OCI-LY7 (cell line): ENCODE results near the gene TTC34.

Source experiments
- EZH2phosphoT487 ChIP-seq: fragments of 200-600 bp; sonication (generic); IDR thresholded peaks from 2 replicates; pipeline ENCODE4 v1.6.1; 2018; ENCODE audit warnings: low read depth, borderline replicate concordance, mild to moderate bottlenecking, mixed run types, antibody characterized with exemption, low read length, moderate library complexity, mixed read lengths
- TF ChIP-seq, protein P1 (sequence below): fragments of 200-600 bp; sonication (generic); conservative IDR thresholded peaks from 2 replicates; pipeline ENCODE4 v1.5.1; 2014; ENCODE audit warnings: mild to moderate bottlenecking, antibody characterized with exemption, low read length, moderate library complexity, mixed read lengths

- TF ChIP-seq, protein P1, sequence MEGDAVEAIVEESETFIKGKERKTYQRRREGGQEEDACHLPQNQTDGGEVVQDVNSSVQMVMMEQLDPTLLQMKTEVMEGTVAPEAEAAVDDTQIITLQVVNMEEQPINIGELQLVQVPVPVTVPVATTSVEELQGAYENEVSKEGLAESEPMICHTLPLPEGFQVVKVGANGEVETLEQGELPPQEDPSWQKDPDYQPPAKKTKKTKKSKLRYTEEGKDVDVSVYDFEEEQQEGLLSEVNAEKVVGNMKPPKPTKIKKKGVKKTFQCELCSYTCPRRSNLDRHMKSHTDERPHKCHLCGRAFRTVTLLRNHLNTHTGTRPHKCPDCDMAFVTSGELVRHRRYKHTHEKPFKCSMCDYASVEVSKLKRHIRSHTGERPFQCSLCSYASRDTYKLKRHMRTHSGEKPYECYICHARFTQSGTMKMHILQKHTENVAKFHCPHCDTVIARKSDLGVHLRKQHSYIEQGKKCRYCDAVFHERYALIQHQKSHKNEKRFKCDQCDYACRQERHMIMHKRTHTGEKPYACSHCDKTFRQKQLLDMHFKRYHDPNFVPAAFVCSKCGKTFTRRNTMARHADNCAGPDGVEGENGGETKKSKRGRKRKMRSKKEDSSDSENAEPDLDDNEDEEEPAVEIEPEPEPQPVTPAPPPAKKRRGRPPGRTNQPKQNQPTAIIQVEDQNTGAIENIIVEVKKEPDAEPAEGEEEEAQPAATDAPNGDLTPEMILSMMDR, result no peak
- TF ChIP-seq EZH2phosphoT487, result no peak
Measured at GRCh38 chr1:2789986-2790581, 11.4 kb downstream of the TTC34 start.
